GM19025 (cell line): ENCODE results near the gene SSX2IP.
"Not testable (repeated sequence)": the region's sequence is repeated elsewhere in the genome, so short reads cannot be mapped to it uniquely, and the experiment has no call there.

ENCODE experiments used
- ATAC-seq: cut with Tn5 transposase; IDR thresholded peaks from one replicate; pipeline ENCODE4 v1.9.1; 2021; ENCODE audit warnings: mild to moderate bottlenecking, low read depth, moderate library complexity; ENCODE audit not compliant: unreplicated experiment

The SSX2IP gene

GRCh38 chr1:84620720-84621313 is 69.4 kb downstream of the SSX2IP start:
- ATAC-seq: peak; percentile 95

- no peak for ATAC-seq
Observed at GRCh38 chr1:84619383-84620102, 70.7 kb downstream of the SSX2IP start.

DNA sequence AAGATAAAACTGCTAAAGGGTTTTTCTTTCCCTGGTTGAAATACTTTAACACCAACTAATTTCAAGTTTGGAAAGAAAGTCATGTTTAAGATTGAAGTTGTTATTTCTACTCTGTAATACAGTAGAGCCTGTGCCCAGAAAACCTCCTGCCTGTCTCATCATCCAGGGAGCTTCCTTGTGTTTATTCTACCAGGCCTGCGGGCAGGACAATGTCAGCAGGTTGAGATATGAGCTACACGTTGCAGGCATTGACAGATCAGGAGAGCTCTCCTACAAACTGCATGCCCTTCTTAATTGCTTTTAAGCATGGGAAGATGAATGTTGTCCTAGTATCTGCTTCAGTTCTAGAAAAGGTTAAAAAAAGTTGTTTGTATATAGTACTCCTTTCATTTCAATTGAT is 72.9 kb downstream of the SSX2IP start:
- no peak for ATAC-seq

GRCh38 chr1:84615790-84616189 is 74.5 kb downstream of the SSX2IP start:
- ATAC-seq: no peak

- ATAC-seq: no peak
Observed at GRCh38 chr1:84613887-84614286, 76.4 kb downstream of the SSX2IP start.

- ATAC-seq: no peak
Observed at GRCh38 chr1:84613026-84613425, 77.2 kb downstream of the SSX2IP start.

GRCh38 chr1:84611796-84612195 is 78.5 kb downstream of the SSX2IP start:
- ATAC-seq: peak; percentile 74

- ATAC-seq: no peak
Observed at GRCh38 chr1:84611091-84611490, 79.2 kb downstream of the SSX2IP start.

DNA sequence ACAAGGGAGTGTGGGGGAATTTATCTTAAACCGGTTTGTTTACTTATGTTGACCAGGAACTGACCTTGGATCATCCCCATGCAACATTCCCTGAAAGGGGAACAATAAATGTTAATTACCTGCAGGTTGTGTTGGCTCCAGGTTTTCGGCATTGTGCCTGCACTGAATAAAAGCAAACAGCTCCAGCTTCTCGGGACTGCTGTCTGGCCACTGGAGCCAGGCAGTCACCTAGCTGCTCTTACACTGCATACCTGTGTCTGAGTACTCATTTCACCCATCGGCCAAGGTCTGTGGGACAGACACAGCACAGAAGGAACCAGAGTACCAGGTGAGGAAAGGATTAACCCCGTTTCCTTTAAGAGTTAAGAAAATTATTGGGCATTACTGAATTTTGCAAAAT is 83.3 kb downstream of the SSX2IP start:
- ATAC-seq: no peak

DNA sequence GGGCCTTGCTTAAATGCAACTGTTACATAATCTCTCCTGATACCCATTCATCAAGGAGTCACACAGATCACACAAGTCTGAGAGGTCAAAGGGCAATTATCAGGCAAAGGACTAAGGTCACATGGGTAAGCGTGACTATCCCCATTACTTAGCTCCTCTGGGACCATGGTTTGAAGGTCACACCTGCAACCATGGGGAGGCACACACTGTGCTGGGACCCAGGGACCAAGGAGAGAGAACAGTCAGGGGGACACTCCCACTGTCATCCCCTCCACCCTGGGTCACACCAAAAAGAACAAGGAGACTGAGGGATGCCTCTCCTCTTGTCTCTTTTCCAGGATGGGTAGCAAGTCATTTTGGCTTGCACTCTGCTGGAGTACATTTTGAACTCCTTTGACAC is 85.1 kb downstream of the SSX2IP start:
- no peak for ATAC-seq

- ATAC-seq: no peak
Observed at GRCh38 chr1:84603941-84604830, 86.1 kb downstream of the SSX2IP start.

GRCh38 chr1:84603223-84603622 is 87.0 kb downstream of the SSX2IP start:
- ATAC-seq: no peak

DNA sequence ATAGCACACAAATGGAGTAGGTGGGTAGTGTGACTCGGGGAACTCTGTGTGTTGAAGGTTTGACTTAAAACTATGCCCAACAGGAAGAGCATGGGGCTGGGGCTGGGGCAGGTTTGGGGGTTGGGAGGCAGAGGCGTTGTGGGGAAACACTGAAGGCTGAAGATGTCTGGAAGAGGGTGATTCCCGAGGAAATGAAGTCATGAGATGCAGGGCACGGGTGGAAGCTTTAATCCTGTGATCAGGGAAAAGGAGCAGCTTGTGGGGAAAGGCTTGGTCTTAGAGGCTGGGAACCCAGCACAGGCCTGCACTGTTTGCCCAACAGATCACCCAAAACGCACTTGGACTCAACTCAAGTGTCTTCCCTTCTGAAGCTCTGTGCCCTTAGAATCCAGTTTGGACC is 89.5 kb downstream of the SSX2IP start:
- no peak for ATAC-seq

GRCh38 chr1:84598846-84599741 is 91.2 kb downstream of the SSX2IP start:
- ATAC-seq: peak; percentile 72

- ATAC-seq: peak; percentile 5
Observed at GRCh38 chr1:84598418-84598817, 91.8 kb downstream of the SSX2IP start.

DNA sequence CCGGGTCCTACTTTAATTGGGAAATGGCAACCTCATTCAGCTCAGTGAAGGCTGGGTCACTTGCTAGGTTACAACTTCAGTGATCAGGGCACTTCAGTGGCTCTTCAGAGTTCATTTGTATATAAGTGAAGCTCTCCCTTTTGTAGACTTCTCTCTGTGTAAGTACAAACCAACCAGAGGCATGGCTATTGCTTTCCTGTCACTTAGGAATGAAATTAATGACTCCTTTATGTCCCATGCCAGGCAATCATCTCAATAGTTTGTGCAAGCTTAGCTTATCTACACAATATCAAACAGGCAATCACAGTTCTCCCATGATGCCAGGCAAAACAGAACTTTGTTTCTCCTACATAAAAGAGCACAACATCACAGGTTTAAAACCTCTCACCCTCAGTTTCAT is 93.2 kb downstream of the SSX2IP start:
- no peak for ATAC-seq

DNA sequence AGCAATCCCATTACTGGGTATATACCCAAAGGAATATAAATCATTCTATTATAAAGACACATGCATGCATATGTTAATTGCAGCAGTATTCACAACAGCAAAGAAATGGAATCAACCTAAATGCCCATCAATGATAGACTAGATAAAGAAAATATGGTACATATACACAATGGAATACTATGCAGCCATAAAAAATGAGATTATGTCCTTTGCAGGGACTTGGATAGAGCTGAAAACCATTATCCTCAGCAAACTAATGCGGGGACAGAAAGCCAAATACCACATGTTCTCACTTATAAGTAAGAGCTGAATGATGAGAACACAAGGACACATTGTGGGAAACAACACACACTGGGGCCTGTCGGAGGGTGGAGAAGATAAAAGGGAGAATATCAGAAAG is 95.3 kb downstream of the SSX2IP start:
- not testable (repeated sequence) for ATAC-seq
